Transverse colon (tissue), 4 donors: ENCODE data around the gene CALHM2. TPM values are rescaled to one million over a fixed set of nuclear protein-coding genes. Genes with fewer than 3 reads are reported as not detected.

Experiments used
- DNase-seq: peaks from one replicate; pipeline ENCODE4 v3.0.0-alpha.2; 2019
- H3K27ac ChIP-seq, 4 donors: fragments of 200-600 bp; sonication (generic); 2 replicates each; pipeline ENCODE4 v1.5.1; 2016 to 2018; ENCODE audit warnings: inconsistent platforms in 4 of 4
- H3K27me3 ChIP-seq: fragments of 200-600 bp; sonication (generic); 2 replicates; pipeline ENCODE4 v1.5.1; 2017; ENCODE audit warnings: inconsistent platforms
- H3K36me3 ChIP-seq, 4 donors: fragments of 200-600 bp; sonication (generic); 2 replicates each; pipeline ENCODE4 v1.5.1; 2017 to 2019; ENCODE audit warnings: inconsistent platforms in 4 of 4
- H3K4me1 ChIP-seq, 4 donors: fragments of 200-600 bp; sonication (generic); 2 replicates each; pipeline ENCODE4 v1.5.1; 2017 to 2020; ENCODE audit warnings: inconsistent platforms in 4 of 4
- H3K4me3 ChIP-seq, 4 donors: fragments of 200-600 bp; sonication (generic); 1 replicate in 1 of 4; 2 replicates in 3 of 4; pipeline versions ENCODE4 v1.5.1 to v1.6.1; 2017 to 2019; ENCODE audit warnings: inconsistent platforms in 4 of 4
- H3K9me3 ChIP-seq, 2 donors: fragments of 200-600 bp; sonication (generic); 2 replicates each; pipeline ENCODE4 v1.5.1; 2017 to 2019; ENCODE audit warnings: inconsistent platforms in 2 of 2
- CTCF ChIP-seq, 5 experiments: fragments of 200-600 bp in 3 of 5; fragments of 450-650 bp in 2 of 5; sonication (generic) in 3 of 5; IDR thresholded peaks; 1 replicate in 2 of 5; 2 replicates in 3 of 5; pipeline ENCODE4 v1.5.1; 2016 to 2017; ENCODE audit warnings: antibody characterized with exemption in 5 of 5, inconsistent platforms in 3 of 5, mild to moderate bottlenecking in 2 of 5, moderate library complexity in 1 of 5
- EP300 ChIP-seq: sonication (generic); formaldehyde crosslinking; IDR thresholded peaks from one replicate; pipeline ENCODE4 v1.6.1; 2017; ENCODE audit warnings: antibody characterized with exemption, low read depth
- POLR2A ChIP-seq: fragments of 450-650 bp; IDR thresholded peaks from one replicate; pipeline ENCODE4 v1.6.1; 2016; ENCODE audit warnings: antibody characterized with exemption, mild to moderate bottlenecking, moderate library complexity
- POLR2AphosphoS5 ChIP-seq, 3 donors: sonication (generic); formaldehyde crosslinking; IDR thresholded peaks; one replicate each; pipeline ENCODE4 v1.6.1; 2016; ENCODE audit warnings: antibody characterized with exemption in 3 of 3
- WGBS, 2 donors: methylation state at CpG; one replicate each; pipeline ENCODE4 v1.1.5; 2018; ENCODE audit warnings: low coverage in 1 of 2; 5-methylcytosine and 5-hydroxymethylcytosine counted together
- in situ Hi-C, 4 donors: fragments of 200-750 bp; cut with MboI; loops; one replicate each; pipeline versions ENCODE4 v1.15.0 to v1.15.1; 2017; ENCODE audit warnings: low sequenced_read_pairs in 3 of 4, low pct_ligation_motif_present in 1 of 4, low pct_unique_long_range_greater_than_20kb in 1 of 4
- intact Hi-C: fragments of 100-400 bp; cut with DNase I; formaldehyde crosslinking; loops from one replicate; pipeline ENCODE4 v1.15.1; 2023; ENCODE audit warnings: low total_unique reads
- total RNA-seq, 4 donors: library from RNA; depleted of rRNA; stranded (reverse); fragments of >200 nt; gene quantifications; one replicate each; pipeline ENCODE4 v1.1.0, GENCODE V29; 2016

Gene CALHM2
- total RNA-seq, 4 donors from 2014 or later, result 3.2 to 21.1 (median 15.7) TPM

DNA sequence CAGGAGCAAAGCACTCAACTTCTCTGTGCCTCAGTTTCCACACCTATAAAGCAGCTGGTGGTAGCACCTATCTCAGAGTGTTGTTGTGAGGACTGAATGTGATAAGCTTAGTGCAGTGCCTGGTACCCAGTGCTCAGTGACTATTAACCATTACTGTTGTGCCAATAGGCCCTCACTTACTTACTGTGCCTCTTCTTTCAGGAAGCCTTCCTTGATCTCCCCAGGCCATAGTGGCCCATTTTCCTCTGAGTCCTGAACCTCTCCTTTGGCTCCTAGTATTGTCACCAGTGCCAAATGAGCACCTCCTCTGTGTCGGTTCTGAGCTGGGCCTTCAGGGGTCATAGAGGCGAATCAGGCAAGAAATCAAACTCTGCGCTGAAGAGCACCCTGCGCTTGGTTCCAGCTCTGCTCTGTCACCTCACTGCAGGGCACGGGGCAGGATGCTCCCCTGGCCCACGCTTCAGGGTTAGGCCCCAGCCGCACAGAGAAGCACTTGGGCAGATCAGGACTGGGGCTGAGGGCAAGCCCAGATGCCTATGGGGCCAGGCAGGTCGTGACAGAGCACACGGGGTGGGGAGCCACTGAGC, 4.0 kb upstream of the CALHM2 start:
- peaks cover 5% of the 10 kb centered on the region for H3K27me3 ChIP-seq
- no peak overlapping the region for H3K27ac ChIP-seq
- no peaks in the 10 kb centered on the region for H3K9me3 ChIP-seq
- no peak for DNase-seq
- 86 to 94% methylated on average over 4 to 9 of the region's 9 CpGs for WGBS, 2 donors
- in situ Hi-C loops, result no loop called here
- no peaks in the 10 kb centered on the region for H3K36me3 ChIP-seq
- no peak overlapping the region for H3K4me3 ChIP-seq
- TF ChIP-seq EP300 (no peak), POLR2AphosphoS5 (IDR thresholded peaks at IDR 0.05) (no peak), CTCF (IDR thresholded peaks at IDR 0.05) (no peak), POLR2A (no peak)
- intact Hi-C loops, result no loop called here
- peaks cover 0 to 12% (median 3%) of the 10 kb centered on the region in 4 donors for H3K4me1 ChIP-seq

DNA sequence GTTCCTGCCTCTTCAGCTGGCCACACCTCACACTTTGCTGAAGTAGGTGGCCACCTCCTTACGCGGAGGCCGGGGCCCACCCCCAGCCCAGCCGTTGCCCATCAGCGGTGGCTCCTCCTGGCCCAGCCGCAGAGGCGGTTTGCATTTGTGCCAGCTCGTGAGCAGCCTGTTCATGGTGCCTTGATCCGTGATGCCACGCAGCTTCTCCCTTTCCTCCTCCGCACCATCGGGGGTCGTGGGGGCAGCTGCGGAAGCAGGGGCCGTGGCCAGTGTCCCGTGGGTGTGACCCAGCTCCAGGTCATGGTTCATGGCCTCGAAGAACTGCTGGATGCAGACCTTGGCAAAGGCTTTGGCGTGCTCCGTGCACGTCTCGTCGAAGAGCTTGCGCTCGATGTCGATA, 3.1 kb upstream of the CALHM2 start:
- Histone ChIP-seq H3K36me3 (no peaks in the 10 kb centered on the region), H3K4me1 (peaks cover 2 to 15% (median 6%) of the 10 kb centered on the region in 4 donors), H3K9me3 (no peaks in the 10 kb centered on the region), H3K27ac (no peak overlapping the region), H3K27me3 (peaks cover 5% of the 10 kb centered on the region), H3K4me3 (no peak overlapping the region)
- whole genome bisulfite sequencing, 2 donors, result 88% methylated on average over 25 of the region's 25 CpGs; no CpG with 5 or more reads in 1 of the 2 donors
- no peak for TF ChIP-seq POLR2AphosphoS5 (IDR thresholded peaks at IDR 0.05)
- no peak for TF ChIP-seq CTCF (IDR thresholded peaks at IDR 0.05)
- TF ChIP-seq POLR2A, result no peak
- TF ChIP-seq EP300, result no peak
- intact Hi-C loops, result no loop called here
- in situ Hi-C loops, result no loop called here
- no peak for DNase-seq

DNA sequence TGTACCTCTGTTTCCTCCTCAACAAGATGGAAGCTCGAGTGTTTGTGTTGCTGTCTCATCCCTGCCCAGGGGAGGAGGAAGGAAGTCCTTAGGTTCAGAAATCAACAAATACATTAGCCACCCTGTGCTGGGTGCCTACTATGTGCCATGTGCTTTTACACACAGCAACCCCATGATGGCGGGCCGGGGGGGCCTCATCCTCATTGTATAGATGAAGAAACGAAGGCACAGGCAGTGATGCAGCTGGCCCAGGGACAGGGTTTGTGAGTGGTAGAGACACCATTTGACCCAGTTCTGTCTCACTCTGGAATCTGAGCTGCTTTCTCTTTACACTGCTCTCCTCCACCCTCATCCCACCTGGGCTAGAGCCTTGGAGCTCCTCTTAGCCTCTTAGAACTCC, 1.9 kb upstream of the CALHM2 start:
- H3K27me3 ChIP-seq, result peaks cover 5% of the 10 kb centered on the region
- in situ Hi-C loops (no loop called here), intact Hi-C loops (no loop called here)
- no peak overlapping the region for H3K27ac ChIP-seq
- peaks cover 6 to 27% (median 9%) of the 10 kb centered on the region in 4 donors for H3K4me1 ChIP-seq
- DNase-seq, result no peak
- H3K36me3 ChIP-seq, result no peaks in the 10 kb centered on the region
- 86% methylated on average over 4 of the region's 4 CpGs; no CpG with 5 or more reads in 1 of the 2 donors for WGBS, 2 donors
- H3K4me3 ChIP-seq, result no peak overlapping the region
- no peaks in the 10 kb centered on the region for H3K9me3 ChIP-seq
- TF ChIP-seq CTCF (IDR thresholded peaks at IDR 0.05) (no peak), POLR2A (no peak), POLR2AphosphoS5 (IDR thresholded peaks at IDR 0.05) (no peak), EP300 (no peak)

GRCh38 chr10:103452506-103453230, 498 bp upstream of the CALHM2 start:
- TF ChIP-seq CTCF (IDR thresholded peaks at IDR 0.05) (no peak), EP300 (no peak)
- Histone ChIP-seq H3K36me3 (no peaks in the 10 kb centered on the region), H3K4me3 (peak overlapping the region; percentile 49 to 68 (median 60)), H3K27ac (peak overlapping the region; percentile 85 to 93 (median 86)), H3K4me1 (peaks cover 6 to 40% (median 13%) of the 10 kb centered on the region in 4 donors), H3K27me3 (peaks cover 5% of the 10 kb centered on the region), H3K9me3 (no peaks in the 10 kb centered on the region)
- intact Hi-C loops, result no loop called here
- WGBS, 2 donors, result 44% methylated on average over 19 of the region's 27 CpGs; no CpG with 5 or more reads in 1 of the 2 donors
- no peak for DNase-seq
- in situ Hi-C loops, result no loop called here
